ENCODE data around the gene NEK5. TPM values are rescaled to one million over a fixed set of nuclear protein-coding genes. Genes with fewer than 3 reads are reported as not detected.
A peak's percentile ranks its signal among the peaks of the same experiment; 100 is the strongest.

NEK5 gene
- total RNA-seq, 1 experiment from 2014 or later = 0.39 TPM

GRCh38 chr13:52029569-52029968, 99.3 kb downstream of the NEK5 start:
- Mint-ChIP-seq H3K36me3 (ENCODE audit: insufficient read depth, unreplicated experiment) (peaks cover 51% of the 10 kb centered on the region), H3K27ac (ENCODE audit: unreplicated experiment) (no peak overlapping the region), H3K4me1 (ENCODE audit: low read depth, unreplicated experiment) (peaks cover 15% of the 10 kb centered on the region), H3K4me3 (ENCODE audit: unreplicated experiment) (no peak overlapping the region), H3K9me3 (ENCODE audit: unreplicated experiment) (peaks cover 51% of the 10 kb centered on the region), H3K27me3 (ENCODE audit: insufficient read depth, unreplicated experiment) (no peaks in the 10 kb centered on the region)
- CTCF ChIA-PET = no interaction called here
- no peak for DNase-seq
- Histone ChIP-seq H3K4me3 (ENCODE audit: low read depth, low read length) (no peak overlapping the region), H3K36me3 (ENCODE audit: control insufficient read depth, insufficient read depth, low read length) (peaks cover 8% of the 10 kb centered on the region), H3K4me1 (peaks cover 14% of the 10 kb centered on the region), H3K27me3 (replicated peaks; ENCODE audit: control insufficient read depth, insufficient read depth, low read length) (no peaks in the 10 kb centered on the region), H3K9me3 (no peaks in the 10 kb centered on the region)
- POLR2A ChIA-PET = no interaction called here
- intact Hi-C loops (cut with micrococcal nuclease; ENCODE audit: unreplicated experiment) = no loop called here
- no TSS peak for BruUV-seq (replicated peaks)
- no peak for TF ChIP-seq CTCF (IDR thresholded peaks at IDR 0.05; ENCODE audit: insufficient read depth in 1 of 2, low read depth in 1 of 2, low read length in 1 of 2, severe bottlenecking in 1 of 2, unreplicated experiment in 1 of 2)

- intact Hi-C loops (cut with micrococcal nuclease; ENCODE audit: unreplicated experiment) = no loop called here
- peaks cover 8% of the 10 kb centered on the region for H3K36me3 ChIP-seq (ENCODE audit: control insufficient read depth, insufficient read depth, low read length)
- H3K27me3 ChIP-seq (replicated peaks; ENCODE audit: control insufficient read depth, insufficient read depth, low read length) = no peaks in the 10 kb centered on the region
- H3K4me1 ChIP-seq = peaks cover 17% of the 10 kb centered on the region
- ChIA-PET POLR2A (no interaction called here), CTCF (no interaction called here)
- H3K4me3 Mint-ChIP-seq (ENCODE audit: unreplicated experiment) = no peak overlapping the region
- DNase-seq = no peak
- peaks cover 64% of the 10 kb centered on the region for H3K36me3 Mint-ChIP-seq (ENCODE audit: insufficient read depth, unreplicated experiment)
- BruUV-seq (replicated peaks) = no TSS peak
- no peaks in the 10 kb centered on the region for H3K9me3 ChIP-seq
- no peaks in the 10 kb centered on the region for H3K27me3 Mint-ChIP-seq (ENCODE audit: insufficient read depth, unreplicated experiment)
- no peak overlapping the region for H3K4me3 ChIP-seq (ENCODE audit: low read depth, low read length)
- TF ChIP-seq CTCF (IDR thresholded peaks at IDR 0.05; ENCODE audit: insufficient read depth in 1 of 2, low read depth in 1 of 2, low read length in 1 of 2, severe bottlenecking in 1 of 2, unreplicated experiment in 1 of 2) = no peak
- no peak overlapping the region for H3K27ac Mint-ChIP-seq (ENCODE audit: unreplicated experiment)
- peaks cover 51% of the 10 kb centered on the region for H3K9me3 Mint-ChIP-seq (ENCODE audit: unreplicated experiment)
- peaks cover 15% of the 10 kb centered on the region for H3K4me1 Mint-ChIP-seq (ENCODE audit: low read depth, unreplicated experiment)
Observed at GRCh38 chr13:52027832-52028231, 101.0 kb downstream of the NEK5 start.

- BruUV-seq (replicated peaks) = no TSS peak
Observed at GRCh38 chr13:52026246-52026626, 102.6 kb downstream of the NEK5 start.

More at GRCh38 chr13:52026246-52026626, 102.6 kb downstream of the NEK5 start:
- POLR2A ChIA-PET = no interaction called here
- H3K27ac Mint-ChIP-seq (ENCODE audit: unreplicated experiment) = peak overlapping the region; percentile 35
- peaks cover 10% of the 10 kb centered on the region for H3K36me3 ChIP-seq (ENCODE audit: control insufficient read depth, insufficient read depth, low read length)
- H3K9me3 Mint-ChIP-seq (ENCODE audit: unreplicated experiment) = peaks cover 51% of the 10 kb centered on the region
- intact Hi-C loops (cut with micrococcal nuclease; ENCODE audit: unreplicated experiment) = no loop called here
- CTCF ChIA-PET = no interaction called here
- peaks cover 17% of the 10 kb centered on the region for H3K4me1 ChIP-seq
- H3K27me3 Mint-ChIP-seq (ENCODE audit: insufficient read depth, unreplicated experiment) = no peaks in the 10 kb centered on the region
- H3K27me3 ChIP-seq (replicated peaks; ENCODE audit: control insufficient read depth, insufficient read depth, low read length) = no peaks in the 10 kb centered on the region
- peaks cover 15% of the 10 kb centered on the region for H3K4me1 Mint-ChIP-seq (ENCODE audit: low read depth, unreplicated experiment)
- H3K4me3 ChIP-seq (ENCODE audit: low read depth, low read length) = no peak overlapping the region
- DNase-seq = no peak
- no peaks in the 10 kb centered on the region for H3K9me3 ChIP-seq
- TF ChIP-seq CTCF (IDR thresholded peaks at IDR 0.05; ENCODE audit: insufficient read depth in 1 of 2, low read depth in 1 of 2, low read length in 1 of 2, severe bottlenecking in 1 of 2, unreplicated experiment in 1 of 2) = no peak
- peaks cover 76% of the 10 kb centered on the region for H3K36me3 Mint-ChIP-seq (ENCODE audit: insufficient read depth, unreplicated experiment)
- H3K4me3 Mint-ChIP-seq (ENCODE audit: unreplicated experiment) = peak overlapping the region; percentile 4
